WTC11 (cell line): ENCODE measurements around the gene PREX1. TPM values are rescaled to one million over a fixed set of nuclear protein-coding genes. Genes with fewer than 3 reads are reported as not detected.
"Not testable (repeated sequence)": the region's sequence is repeated elsewhere in the genome, so short reads cannot be mapped to it uniquely, and the experiment has no call there.

Experiments
- ATAC-seq: fragments of 200-7000 bp; cut with Tn5 transposase; 2 replicates; pipeline ENCODE4 v1.10.0; 2021; ENCODE audit warnings: mild to moderate bottlenecking, moderate library complexity
- CTCF ChIA-PET: fragments of 300-600 bp; sonication (Branson Sonifier 250); formaldehyde crosslinking; loops from one replicate; lab custom pipeline; 2021; ENCODE audit warnings: antibody characterized with exemption; lab: Charles Lee
- POLR2A ChIA-PET: fragments of 350-600 bp; sonication (Branson Sonifier 250); formaldehyde crosslinking; loops from one replicate; lab custom pipeline; 2021; ENCODE audit warnings: antibody characterized with exemption; lab: Charles Lee
- DNase-seq: peaks from one replicate; pipeline ENCODE4 v3.0.0; 2021; ENCODE audit warnings: low spot score
- H3K27ac Mint-ChIP-seq: 2 replicates; pipeline ENCODE4 v1.8.0; 2021; ENCODE audit warnings: mixed read lengths
- H3K27me3 Mint-ChIP-seq: 2 replicates; pipeline ENCODE4 v1.8.0; 2021; ENCODE audit warnings: low read depth, mild to moderate bottlenecking, moderate library complexity, mixed read lengths
- H3K36me3 Mint-ChIP-seq: 2 replicates; pipeline ENCODE4 v1.8.0; 2021; ENCODE audit warnings: mixed read lengths
- H3K4me1 Mint-ChIP-seq: 2 replicates; pipeline ENCODE4 v1.8.0; 2022; ENCODE audit warnings: mixed read lengths
- H3K4me3 Mint-ChIP-seq: 2 replicates; pipeline ENCODE4 v1.8.0; 2021; ENCODE audit warnings: mild to moderate bottlenecking, moderate library complexity, mixed read lengths
- H3K9me3 Mint-ChIP-seq: 2 replicates; pipeline ENCODE4 v1.8.0; 2021; ENCODE audit warnings: mixed read lengths
- CREM ChIP-seq: sonication (generic); formaldehyde crosslinking; IDR thresholded peaks from 2 replicates; pipeline ENCODE4 v1.8.1; 2022; ENCODE audit warnings: mild to moderate bottlenecking, missing genetic modification reagents, moderate library complexity
- ESRRA ChIP-seq: sonication (generic); formaldehyde crosslinking; IDR thresholded peaks from 2 replicates; pipeline ENCODE4 v1.8.1; 2022; ENCODE audit warnings: mild to moderate bottlenecking, missing genetic modification reagents, borderline replicate concordance
- FOXK1 ChIP-seq: sonication (generic); formaldehyde crosslinking; IDR thresholded peaks from 2 replicates; pipeline ENCODE4 v1.8.0; 2022; ENCODE audit warnings: mild to moderate bottlenecking, moderate library complexity, missing genetic modification reagents
- FOXP1 ChIP-seq: sonication (generic); formaldehyde crosslinking; IDR thresholded peaks from 2 replicates; pipeline ENCODE4 v1.8.0; 2022; ENCODE audit warnings: missing genetic modification reagents, mild to moderate bottlenecking, moderate library complexity, borderline replicate concordance
- GTF2I ChIP-seq: fragments of 250-450 bp; sonication (Bioruptor Pico); conservative IDR thresholded peaks from 2 replicates; pipeline ENCODE4 v1.4.0; 2021; ENCODE audit warnings: mild to moderate bottlenecking
- NFE2L1 ChIP-seq: sonication (generic); formaldehyde crosslinking; IDR thresholded peaks from 2 replicates; pipeline ENCODE4 v1.8.1; 2023; ENCODE audit warnings: missing genetic modification reagents
- NR3C1 ChIP-seq: sonication (generic); formaldehyde crosslinking; conservative IDR thresholded peaks from 2 replicates; pipeline ENCODE4 v1.8.1; 2023; ENCODE audit warnings: low read depth, mild to moderate bottlenecking, missing genetic modification reagents
- OVOL2 ChIP-seq: fragments of 250-450 bp; sonication (Bioruptor Pico); IDR thresholded peaks from 2 replicates; pipeline ENCODE4 v1.9.0; 2021; ENCODE audit warnings: mild to moderate bottlenecking, borderline replicate concordance
- SP1 ChIP-seq: sonication (generic); formaldehyde crosslinking; conservative IDR thresholded peaks from 2 replicates; pipeline ENCODE4 v1.8.1; 2022; ENCODE audit warnings: missing genetic modification reagents
- ZNF219 ChIP-seq: sonication (generic); formaldehyde crosslinking; IDR thresholded peaks from 2 replicates; pipeline ENCODE4 v1.8.0; 2023; ENCODE audit warnings: missing genetic modification reagents, mild to moderate bottlenecking, borderline replicate concordance
- total RNA-seq: library from RNA; stranded (reverse); gene quantifications from 3 replicates; pipeline ENCODE4 v1.2.3, GENCODE V29; 2021
- TF ChIP-seq, protein P1 (sequence below): sonication (generic); formaldehyde crosslinking; IDR thresholded peaks from 2 replicates; pipeline ENCODE4 v1.8.1; 2022; ENCODE audit warnings: mild to moderate bottlenecking, missing genetic modification reagents, moderate library complexity, borderline replicate concordance
- TF ChIP-seq, protein P2 (sequence below): sonication (generic); formaldehyde crosslinking; conservative IDR thresholded peaks from 2 replicates; pipeline ENCODE4 v1.8.1; 2022; ENCODE audit warnings: mild to moderate bottlenecking, missing genetic modification reagents
- TF ChIP-seq, protein P3 (sequence below): sonication (generic); formaldehyde crosslinking; IDR thresholded peaks from 2 replicates; pipeline ENCODE4 v1.8.0; 2022; ENCODE audit warnings: missing genetic modification reagents
- TF ChIP-seq, protein P4 (sequence below): sonication (generic); formaldehyde crosslinking; conservative IDR thresholded peaks from 2 replicates; pipeline ENCODE4 v1.8.1; 2023; ENCODE audit warnings: mild to moderate bottlenecking, low read depth, missing genetic modification reagents, moderate library complexity

Gene PREX1
- total RNA-seq, 1 experiment from 2014 or later, result 17.3 TPM

DNA sequence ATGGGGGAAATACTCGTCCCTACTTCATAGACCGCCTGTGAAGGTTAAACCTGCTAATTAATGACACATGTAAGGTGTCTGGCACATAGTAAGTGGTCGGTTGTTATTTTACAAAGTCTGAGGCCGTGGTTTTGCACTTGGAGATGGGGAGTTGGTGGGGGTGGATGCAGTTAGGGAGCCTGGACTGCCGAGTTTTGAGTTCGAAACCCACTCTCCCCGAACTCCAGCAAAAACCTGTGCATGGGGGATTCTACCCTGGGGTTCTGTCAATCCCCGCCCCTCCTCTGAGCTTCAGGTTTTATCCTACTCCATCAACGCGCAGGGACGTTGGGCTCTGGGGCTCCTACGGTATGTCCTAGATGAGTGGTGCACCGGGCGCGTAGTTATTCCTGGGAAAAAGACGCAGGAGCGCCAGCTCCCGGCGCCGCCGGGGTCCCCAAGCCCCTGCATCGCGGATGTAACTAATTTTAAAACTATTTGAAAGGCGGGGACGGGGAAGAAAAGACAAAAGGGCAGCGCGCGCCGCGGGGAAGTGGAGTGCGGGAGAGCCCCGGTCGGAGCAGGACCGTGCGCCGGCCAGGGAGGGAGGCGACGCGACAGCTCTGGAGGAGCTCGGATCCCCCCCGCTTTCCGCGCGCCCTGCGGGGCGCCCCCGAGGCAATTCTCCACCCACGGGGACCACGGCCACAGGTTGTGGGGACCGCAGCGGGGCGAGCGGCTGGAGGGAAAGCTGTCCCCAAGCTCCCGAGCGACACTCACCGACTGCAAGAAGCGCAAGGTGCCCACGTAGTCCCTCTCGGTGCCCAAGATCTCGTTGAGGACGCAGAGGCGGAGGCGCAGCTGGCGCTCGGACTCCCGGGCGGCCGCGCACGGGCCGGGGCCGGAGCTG, 672 bp downstream of the PREX1 start (continued):
- TF ChIP-seq, protein P1, sequence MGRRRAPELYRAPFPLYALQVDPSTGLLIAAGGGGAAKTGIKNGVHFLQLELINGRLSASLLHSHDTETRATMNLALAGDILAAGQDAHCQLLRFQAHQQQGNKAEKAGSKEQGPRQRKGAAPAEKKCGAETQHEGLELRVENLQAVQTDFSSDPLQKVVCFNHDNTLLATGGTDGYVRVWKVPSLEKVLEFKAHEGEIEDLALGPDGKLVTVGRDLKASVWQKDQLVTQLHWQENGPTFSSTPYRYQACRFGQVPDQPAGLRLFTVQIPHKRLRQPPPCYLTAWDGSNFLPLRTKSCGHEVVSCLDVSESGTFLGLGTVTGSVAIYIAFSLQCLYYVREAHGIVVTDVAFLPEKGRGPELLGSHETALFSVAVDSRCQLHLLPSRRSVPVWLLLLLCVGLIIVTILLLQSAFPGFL (CRISPR knock-in tag), result no peak
- TF ChIP-seq SP1 (CRISPR knock-in tag) (no peak), ZNF219 (CRISPR knock-in tag) (no peak), GTF2I (CRISPR knock-in tag) (no peak), FOXK1 (CRISPR knock-in tag) (no peak), OVOL2 (CRISPR knock-in tag) (no peak)
- TF ChIP-seq, protein P2, sequence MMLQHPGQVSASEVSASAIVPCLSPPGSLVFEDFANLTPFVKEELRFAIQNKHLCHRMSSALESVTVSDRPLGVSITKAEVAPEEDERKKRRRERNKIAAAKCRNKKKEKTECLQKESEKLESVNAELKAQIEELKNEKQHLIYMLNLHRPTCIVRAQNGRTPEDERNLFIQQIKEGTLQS, result no peak
- TF ChIP-seq, protein P3, sequence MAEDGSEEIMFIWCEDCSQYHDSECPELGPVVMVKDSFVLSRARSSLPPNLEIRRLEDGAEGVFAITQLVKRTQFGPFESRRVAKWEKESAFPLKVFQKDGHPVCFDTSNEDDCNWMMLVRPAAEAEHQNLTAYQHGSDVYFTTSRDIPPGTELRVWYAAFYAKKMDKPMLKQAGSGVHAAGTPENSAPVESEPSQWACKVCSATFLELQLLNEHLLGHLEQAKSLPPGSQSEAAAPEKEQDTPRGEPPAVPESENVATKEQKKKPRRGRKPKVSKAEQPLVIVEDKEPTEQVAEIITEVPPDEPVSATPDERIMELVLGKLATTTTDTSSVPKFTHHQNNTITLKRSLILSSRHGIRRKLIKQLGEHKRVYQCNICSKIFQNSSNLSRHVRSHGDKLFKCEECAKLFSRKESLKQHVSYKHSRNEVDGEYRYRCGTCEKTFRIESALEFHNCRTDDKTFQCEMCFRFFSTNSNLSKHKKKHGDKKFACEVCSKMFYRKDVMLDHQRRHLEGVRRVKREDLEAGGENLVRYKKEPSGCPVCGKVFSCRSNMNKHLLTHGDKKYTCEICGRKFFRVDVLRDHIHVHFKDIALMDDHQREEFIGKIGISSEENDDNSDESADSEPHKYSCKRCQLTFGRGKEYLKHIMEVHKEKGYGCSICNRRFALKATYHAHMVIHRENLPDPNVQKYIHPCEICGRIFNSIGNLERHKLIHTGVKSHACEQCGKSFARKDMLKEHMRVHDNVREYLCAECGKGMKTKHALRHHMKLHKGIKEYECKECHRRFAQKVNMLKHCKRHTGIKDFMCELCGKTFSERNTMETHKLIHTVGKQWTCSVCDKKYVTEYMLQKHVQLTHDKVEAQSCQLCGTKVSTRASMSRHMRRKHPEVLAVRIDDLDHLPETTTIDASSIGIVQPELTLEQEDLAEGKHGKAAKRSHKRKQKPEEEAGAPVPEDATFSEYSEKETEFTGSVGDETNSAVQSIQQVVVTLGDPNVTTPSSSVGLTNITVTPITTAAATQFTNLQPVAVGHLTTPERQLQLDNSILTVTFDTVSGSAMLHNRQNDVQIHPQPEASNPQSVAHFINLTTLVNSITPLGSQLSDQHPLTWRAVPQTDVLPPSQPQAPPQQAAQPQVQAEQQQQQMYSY, result no peak

DNA sequence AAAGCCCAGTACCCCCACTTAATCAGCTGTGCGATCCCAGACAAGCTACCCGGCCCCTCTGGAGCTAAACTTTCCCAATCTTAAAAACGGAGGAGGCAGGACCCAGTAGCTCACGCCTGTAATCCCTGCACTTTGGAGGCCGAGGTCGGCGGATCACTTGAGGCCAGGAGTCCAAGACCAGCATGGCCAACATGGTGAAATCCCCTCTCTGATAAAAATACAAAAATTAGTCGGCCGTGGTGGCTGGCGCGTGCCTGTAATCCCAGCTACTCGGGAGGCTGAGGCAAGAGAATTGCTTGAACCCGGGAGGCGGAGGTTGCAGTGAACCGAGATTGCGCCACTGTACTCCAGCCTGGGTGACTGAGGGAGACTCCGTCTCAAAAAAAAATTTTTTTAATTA, 1.3 kb downstream of the PREX1 start:
- ChIA-PET POLR2A (interaction anchor here (0.7 kb wide), 1 partner anchor 196 kb away, joined by 4 read pairs; no protein-coding TSS in a partner anchor), CTCF (interaction anchor here (1.0 to 4.0 kb wide), 9 partner anchors 14 to 206 kb away, joined by 3 to 57 read pairs (median 5); no protein-coding TSS in a partner anchor)
- Mint-ChIP-seq H3K27me3 (peaks cover 59% of the 10 kb centered on the region), H3K4me1 (peaks cover 25% of the 10 kb centered on the region), H3K4me3 (peak overlapping the region; percentile 91)
- peak; percentile 4 for ATAC-seq
- not testable (repeated sequence) for H3K9me3 Mint-ChIP-seq, DNase-seq, H3K27ac Mint-ChIP-seq, H3K36me3 Mint-ChIP-seq
- TF ChIP-seq GTF2I (CRISPR knock-in tag), result 0 out of 2 replicates have a peak, but pooled peaks have one; percentile 19

DNA sequence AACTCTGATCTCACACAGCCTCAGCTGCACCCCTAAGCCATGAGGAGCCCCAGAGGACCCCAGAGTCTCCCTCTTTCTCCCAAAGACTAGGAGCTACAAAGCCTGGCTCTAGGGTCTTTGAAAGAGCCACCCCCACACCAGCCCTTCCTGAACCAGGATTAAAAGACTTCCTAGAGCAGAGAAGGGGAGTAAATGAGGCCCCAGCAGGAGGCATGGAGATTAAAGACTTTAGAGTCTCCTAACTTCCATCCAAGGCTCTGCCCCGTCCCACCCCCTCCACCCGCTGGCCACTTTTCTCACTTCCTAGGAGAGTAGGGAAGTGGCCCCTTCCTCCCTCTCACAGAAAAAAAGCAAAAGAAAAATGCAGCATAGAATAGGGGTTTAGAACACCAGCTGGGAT, 1.7 kb downstream of the PREX1 start:
- DNase-seq (peak; percentile 54), ATAC-seq (peak; percentile 48)
- Mint-ChIP-seq H3K36me3 (no peaks in the 10 kb centered on the region), H3K27ac (no peak overlapping the region), H3K4me1 (peaks cover 25% of the 10 kb centered on the region), H3K4me3 (peak overlapping the region; percentile 91), H3K27me3 (peaks cover 59% of the 10 kb centered on the region), H3K9me3 (no peaks in the 10 kb centered on the region)
- POLR2A ChIA-PET, result interaction anchor here (0.7 kb wide), 1 partner anchor 196 kb away, joined by 4 read pairs; no protein-coding TSS in a partner anchor
- CTCF ChIA-PET, result interaction anchor here (1.1 to 4.0 kb wide), 8 partner anchors 13 to 206 kb away, joined by 4 to 57 read pairs (median 6); no protein-coding TSS in a partner anchor
- TF ChIP-seq, protein P3, result no peak
- TF ChIP-seq SP1 (CRISPR knock-in tag) (no peak), CREM (CRISPR knock-in tag) (no peak), NR3C1 (no peak), NFE2L1 (CRISPR knock-in tag) (no peak), FOXP1 (CRISPR knock-in tag) (no peak), ESRRA (CRISPR knock-in tag) (no peak)
- TF ChIP-seq, protein P4, sequence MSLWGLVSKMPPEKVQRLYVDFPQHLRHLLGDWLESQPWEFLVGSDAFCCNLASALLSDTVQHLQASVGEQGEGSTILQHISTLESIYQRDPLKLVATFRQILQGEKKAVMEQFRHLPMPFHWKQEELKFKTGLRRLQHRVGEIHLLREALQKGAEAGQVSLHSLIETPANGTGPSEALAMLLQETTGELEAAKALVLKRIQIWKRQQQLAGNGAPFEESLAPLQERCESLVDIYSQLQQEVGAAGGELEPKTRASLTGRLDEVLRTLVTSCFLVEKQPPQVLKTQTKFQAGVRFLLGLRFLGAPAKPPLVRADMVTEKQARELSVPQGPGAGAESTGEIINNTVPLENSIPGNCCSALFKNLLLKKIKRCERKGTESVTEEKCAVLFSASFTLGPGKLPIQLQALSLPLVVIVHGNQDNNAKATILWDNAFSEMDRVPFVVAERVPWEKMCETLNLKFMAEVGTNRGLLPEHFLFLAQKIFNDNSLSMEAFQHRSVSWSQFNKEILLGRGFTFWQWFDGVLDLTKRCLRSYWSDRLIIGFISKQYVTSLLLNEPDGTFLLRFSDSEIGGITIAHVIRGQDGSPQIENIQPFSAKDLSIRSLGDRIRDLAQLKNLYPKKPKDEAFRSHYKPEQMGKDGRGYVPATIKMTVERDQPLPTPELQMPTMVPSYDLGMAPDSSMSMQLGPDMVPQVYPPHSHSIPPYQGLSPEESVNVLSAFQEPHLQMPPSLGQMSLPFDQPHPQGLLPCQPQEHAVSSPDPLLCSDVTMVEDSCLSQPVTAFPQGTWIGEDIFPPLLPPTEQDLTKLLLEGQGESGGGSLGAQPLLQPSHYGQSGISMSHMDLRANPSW (CRISPR knock-in tag), result no peak
